H9 (cell line): ENCODE results near the gene GANAB. TPM values are rescaled to one million over a fixed set of nuclear protein-coding genes. Genes with fewer than 3 reads are reported as not detected.

Source experiments
- DNase-seq: peaks from one replicate; pipeline ENCODE4 v3.0.0-alpha.2; 2017
- H2AFZ ChIP-seq: one replicate; pipeline ENCODE4 v1.6.1; 2013; ENCODE audit warnings: mild to moderate bottlenecking, low read length, control low read depth, moderate library complexity
- H2AK5ac ChIP-seq: 2 replicates; pipeline ENCODE4 v1.6.1; 2013; ENCODE audit warnings: low read length, control low read depth, mixed read lengths; ENCODE audit not compliant: insufficient read length
- H2BK120ac ChIP-seq: one replicate; pipeline ENCODE4 v1.6.1; 2013; ENCODE audit warnings: low read depth, mild to moderate bottlenecking, low read length, control low read depth, inconsistent platforms; ENCODE audit not compliant: poor library complexity, severe bottlenecking
- H2BK12ac ChIP-seq: 2 replicates; pipeline ENCODE4 v1.6.1; 2013; ENCODE audit warnings: low read length, control low read depth, mixed read lengths, low read depth; ENCODE audit not compliant: insufficient read length
- H2BK15ac ChIP-seq: 2 replicates; pipeline ENCODE4 v1.6.1; 2013; ENCODE audit warnings: low read depth, low read length, control low read depth
- H2BK20ac ChIP-seq: one replicate; pipeline ENCODE4 v1.6.1; 2013; ENCODE audit warnings: low read depth, mild to moderate bottlenecking, low read length, control low read depth, inconsistent platforms; ENCODE audit not compliant: poor library complexity, severe bottlenecking
- H2BK5ac ChIP-seq: 2 replicates; pipeline ENCODE4 v1.6.1; 2013; ENCODE audit warnings: low read length, control low read depth, mixed read lengths; ENCODE audit not compliant: insufficient read length
- H3K14ac ChIP-seq: 2 replicates; pipeline ENCODE4 v1.6.1; 2013; ENCODE audit warnings: low read length, control low read depth; ENCODE audit not compliant: insufficient read depth
- H3K18ac ChIP-seq: 2 replicates; pipeline ENCODE4 v1.6.1; 2013; ENCODE audit warnings: low read depth, mild to moderate bottlenecking, mixed read lengths, low read length, control low read depth; ENCODE audit not compliant: insufficient read length
- H3K23ac ChIP-seq: 2 replicates; pipeline ENCODE4 v1.6.1; 2013; ENCODE audit warnings: low read length, control low read depth, mixed read lengths, low read depth; ENCODE audit not compliant: insufficient read length
- H3K23me2 ChIP-seq: 2 replicates; pipeline ENCODE4 v1.6.1; 2013; ENCODE audit warnings: low read depth, mild to moderate bottlenecking, mixed read lengths, low read length, control low read depth; ENCODE audit not compliant: insufficient read length, poor library complexity, severe bottlenecking
- H3K27ac ChIP-seq: 2 replicates; pipeline ENCODE4 v1.5.1; 2013; ENCODE audit warnings: low read length, control low read depth, mixed read lengths, low read depth; ENCODE audit not compliant: insufficient read length
- H3K27me3 ChIP-seq: 2 replicates; pipeline ENCODE4 v1.6.1; 2013; ENCODE audit warnings: low read length, control low read depth, inconsistent platforms; ENCODE audit not compliant: insufficient read depth
- H3K4ac ChIP-seq: 2 replicates; pipeline ENCODE4 v1.6.1; 2013; ENCODE audit warnings: low read depth, mild to moderate bottlenecking, control low read depth, inconsistent platforms, low read length, moderate library complexity
- H3K4me1 ChIP-seq: 2 replicates; pipeline ENCODE4 v1.6.1; 2013; ENCODE audit warnings: low read length, control low read depth, inconsistent platforms; ENCODE audit not compliant: insufficient read depth
- H3K4me2 ChIP-seq: 2 replicates; pipeline ENCODE4 v1.6.1; 2013; ENCODE audit warnings: low read length, control low read depth, mixed read lengths; ENCODE audit not compliant: insufficient read length, insufficient read depth
- H3K56ac ChIP-seq: 2 replicates; pipeline ENCODE4 v1.6.1; 2013; ENCODE audit warnings: low read depth, mild to moderate bottlenecking, mixed read lengths, low read length, control low read depth; ENCODE audit not compliant: insufficient read length
- H3K79me1 ChIP-seq: 2 replicates; pipeline ENCODE4 v1.6.1; 2013; ENCODE audit warnings: low read depth, mild to moderate bottlenecking, moderate library complexity, low read length, control low read depth, inconsistent platforms; ENCODE audit not compliant: insufficient read depth, poor library complexity, severe bottlenecking
- H3K79me2 ChIP-seq: 2 replicates; pipeline ENCODE4 v1.6.1; 2013; ENCODE audit warnings: low read length, control low read depth, inconsistent platforms; ENCODE audit not compliant: insufficient read depth
- H3K9ac ChIP-seq: 2 replicates; pipeline ENCODE4 v1.6.1; 2013; ENCODE audit warnings: low read length, control low read depth, mixed read lengths; ENCODE audit not compliant: insufficient read length; ENCODE audit errors: extremely low read depth
- H3K9me3 ChIP-seq: one replicate; pipeline ENCODE4 v1.6.1; 2013; ENCODE audit warnings: low read depth, low read length, inconsistent platforms; ENCODE audit not compliant: control insufficient read depth
- H3T11ph ChIP-seq: one replicate; pipeline ENCODE4 v1.6.1; 2013; ENCODE audit warnings: mild to moderate bottlenecking, low read length, control low read depth, inconsistent platforms
- H4K20me1 ChIP-seq: one replicate; pipeline ENCODE4 v1.6.1; 2013; ENCODE audit not compliant: control insufficient read depth, insufficient read length, insufficient read depth
- H4K5ac ChIP-seq: 2 replicates; pipeline ENCODE4 v1.6.1; 2013; ENCODE audit warnings: low read depth, mild to moderate bottlenecking, mixed read lengths, low read length, control low read depth; ENCODE audit not compliant: insufficient read length
- H4K8ac ChIP-seq: replicated peaks from 2 replicates; pipeline ENCODE4 v1.6.1; 2013; ENCODE audit warnings: low read length, control low read depth, mixed read lengths, low read depth; ENCODE audit not compliant: insufficient read length
- H4K91ac ChIP-seq: 2 replicates; pipeline ENCODE4 v1.6.1; 2013; ENCODE audit warnings: low read depth, mild to moderate bottlenecking, moderate library complexity, mixed read lengths, low read length, control low read depth; ENCODE audit not compliant: insufficient read length
- H3K27ac Mint-ChIP-seq, 3 experiments: 2 replicates in 2 of 3; 3 replicates in 1 of 3; pipeline ENCODE4 v1.8.0; 2020 to 2021; ENCODE audit warnings: mixed read lengths in 3 of 3, mild to moderate bottlenecking in 1 of 3, moderate library complexity in 1 of 3
- H3K27me3 Mint-ChIP-seq: 2 replicates; pipeline ENCODE4 v1.8.0; 2021; ENCODE audit warnings: low read depth, mild to moderate bottlenecking, moderate library complexity, mixed read lengths
- H3K36me3 Mint-ChIP-seq, 3 experiments: 2 replicates in 2 of 3; 3 replicates in 1 of 3; pipeline ENCODE4 v1.8.0; 2020 to 2021; ENCODE audit warnings: low read depth in 3 of 3, mixed read lengths in 3 of 3; ENCODE audit not compliant: insufficient read depth in 1 of 3
- H3K4me1 Mint-ChIP-seq, 2 experiments: 2 replicates each; pipeline ENCODE4 v1.8.0; 2020; ENCODE audit warnings: mixed read lengths in 2 of 2
- H3K4me3 Mint-ChIP-seq, 2 experiments: 2 replicates in 1 of 2; 3 replicates in 1 of 2; pipeline ENCODE4 v1.8.0; 2020 to 2021; ENCODE audit warnings: mild to moderate bottlenecking in 2 of 2, mixed read lengths in 2 of 2, moderate library complexity in 1 of 2
- H3K9me3 Mint-ChIP-seq, 2 experiments: 2 replicates in 1 of 2; 3 replicates in 1 of 2; pipeline ENCODE4 v1.8.0; 2020; ENCODE audit warnings: mild to moderate bottlenecking in 2 of 2, mixed read lengths in 2 of 2, moderate library complexity in 1 of 2
- CTCF ChIP-seq: fragments of 200-600 bp; sonication (generic); conservative IDR thresholded peaks from 3 replicates; pipeline ENCODE4 v1.8.0; 2021; ENCODE audit warnings: antibody characterized with exemption, mild to moderate bottlenecking
- WGBS: extraction: QIAGEN DNeasy Blood & Tissue Kit; methylation state at CpG from one replicate; pipeline ENCODE4 v1.1.7; 2013; ENCODE audit warnings: missing lambda C conversion rate, low lambda C conversion rate, mixed read lengths; ENCODE audit not compliant: insufficient read length; ENCODE audit errors: extremely low coverage; 5-methylcytosine and 5-hydroxymethylcytosine counted together
- total RNA-seq: library from RNA; stranded (reverse); gene quantifications from 2 replicates; pipeline ENCODE4 v1.2.1, GENCODE V29; 2021

GANAB gene
- total RNA-seq, 1 experiment from 2014 or later = 387 TPM

GRCh38 chr11:62688491-62688890 lies 42.1 kb upstream of the GANAB start:
- no peak for TF ChIP-seq CTCF

More at GRCh38 chr11:62688491-62688890, 42.1 kb upstream of the GANAB start:
- Histone ChIP-seq H3K23me2 (no peaks in the 10 kb centered on the region), H3K27ac (no peak overlapping the region), H3K56ac (no peak overlapping the region), H3K23ac (no peak overlapping the region), H3K14ac (no peak overlapping the region), H2BK120ac (no peak overlapping the region), H3K4ac (no peak overlapping the region), H4K20me1 (no peaks in the 10 kb centered on the region), H2BK20ac (no peak overlapping the region), H4K8ac (no peak overlapping the region), H4K5ac (no peak overlapping the region), H3K79me1 (no peaks in the 10 kb centered on the region), H3K9me3 (no peaks in the 10 kb centered on the region), H3K4me1 (no peaks in the 10 kb centered on the region), H3T11ph (no peak overlapping the region), H2BK5ac (no peak overlapping the region), H2BK15ac (no peak overlapping the region), H2BK12ac (no peak overlapping the region), H3K4me2 (no peak overlapping the region), H3K9ac (no peak overlapping the region), H2AK5ac (no peak overlapping the region), H2AFZ (no peak overlapping the region), H3K18ac (no peak overlapping the region), H3K79me2 (no peaks in the 10 kb centered on the region), H3K27me3 (no peaks in the 10 kb centered on the region), H4K91ac (no peak overlapping the region)
- H3K36me3 Mint-ChIP-seq = peaks cover 9 to 29% (median 28%) of the 10 kb centered on the region in 3 experiments; a peak in 5 of 7 replicates
- WGBS = no CpG with 5 or more reads among the region's 1 CpG
- peaks cover 0 to 10% of the 10 kb centered on the region in 2 experiments; a peak in 3 of 4 replicates for H3K4me1 Mint-ChIP-seq
- DNase-seq = no peak
- peak overlapping the region in 1 of 3 experiments; percentile 38; a peak in 2 of 7 replicates for H3K27ac Mint-ChIP-seq
- no peaks in the 10 kb centered on the region; a peak in 1 of 5 replicates for H3K9me3 Mint-ChIP-seq
- H3K27me3 Mint-ChIP-seq = no peaks in the 10 kb centered on the region
- H3K4me3 Mint-ChIP-seq = no peak overlapping the region
